GM12875 (cell line): ENCODE data around the gene WNT9B.
"Not testable (repeated sequence)": the region's sequence is repeated elsewhere in the genome, so short reads cannot be mapped to it uniquely, and the experiment has no call there.

Source experiments
- H3K4me3 ChIP-seq: one replicate; pipeline ENCODE4 v1.5.1; 2011; ENCODE audit warnings: low read depth, low read length, control low read depth
- TF ChIP-seq, protein P1 (sequence below): IDR thresholded peaks from 2 replicates; pipeline ENCODE4 v1.5.1; 2011; ENCODE audit warnings: low read depth, mild to moderate bottlenecking, control low read depth, inconsistent platforms, low read length, moderate library complexity, borderline replicate concordance; ENCODE audit not compliant: insufficient read depth

Gene WNT9B

DNA sequence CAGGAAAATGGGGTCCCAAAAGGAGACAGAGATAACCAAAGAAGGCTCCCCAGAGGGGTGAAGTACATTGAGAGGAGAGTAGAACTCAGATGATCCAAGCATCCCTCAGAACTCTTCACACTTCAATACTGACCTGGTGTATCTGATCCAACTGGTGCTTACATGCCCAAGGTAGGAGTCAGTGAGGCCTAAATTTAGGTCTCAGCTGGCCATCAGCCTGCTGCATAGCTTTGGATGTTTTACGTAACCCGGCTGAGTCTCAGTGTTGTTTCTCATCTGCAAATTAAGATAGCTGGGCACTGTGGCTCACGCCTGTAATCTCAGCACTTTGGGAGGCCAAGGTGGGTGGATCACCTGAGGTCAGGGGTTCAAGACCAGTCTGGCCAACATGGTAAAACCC lies 59.9 kb downstream of the WNT9B start:
- TF ChIP-seq, protein P1, sequence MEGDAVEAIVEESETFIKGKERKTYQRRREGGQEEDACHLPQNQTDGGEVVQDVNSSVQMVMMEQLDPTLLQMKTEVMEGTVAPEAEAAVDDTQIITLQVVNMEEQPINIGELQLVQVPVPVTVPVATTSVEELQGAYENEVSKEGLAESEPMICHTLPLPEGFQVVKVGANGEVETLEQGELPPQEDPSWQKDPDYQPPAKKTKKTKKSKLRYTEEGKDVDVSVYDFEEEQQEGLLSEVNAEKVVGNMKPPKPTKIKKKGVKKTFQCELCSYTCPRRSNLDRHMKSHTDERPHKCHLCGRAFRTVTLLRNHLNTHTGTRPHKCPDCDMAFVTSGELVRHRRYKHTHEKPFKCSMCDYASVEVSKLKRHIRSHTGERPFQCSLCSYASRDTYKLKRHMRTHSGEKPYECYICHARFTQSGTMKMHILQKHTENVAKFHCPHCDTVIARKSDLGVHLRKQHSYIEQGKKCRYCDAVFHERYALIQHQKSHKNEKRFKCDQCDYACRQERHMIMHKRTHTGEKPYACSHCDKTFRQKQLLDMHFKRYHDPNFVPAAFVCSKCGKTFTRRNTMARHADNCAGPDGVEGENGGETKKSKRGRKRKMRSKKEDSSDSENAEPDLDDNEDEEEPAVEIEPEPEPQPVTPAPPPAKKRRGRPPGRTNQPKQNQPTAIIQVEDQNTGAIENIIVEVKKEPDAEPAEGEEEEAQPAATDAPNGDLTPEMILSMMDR, result no peak
- no peak overlapping the region for H3K4me3 ChIP-seq

DNA sequence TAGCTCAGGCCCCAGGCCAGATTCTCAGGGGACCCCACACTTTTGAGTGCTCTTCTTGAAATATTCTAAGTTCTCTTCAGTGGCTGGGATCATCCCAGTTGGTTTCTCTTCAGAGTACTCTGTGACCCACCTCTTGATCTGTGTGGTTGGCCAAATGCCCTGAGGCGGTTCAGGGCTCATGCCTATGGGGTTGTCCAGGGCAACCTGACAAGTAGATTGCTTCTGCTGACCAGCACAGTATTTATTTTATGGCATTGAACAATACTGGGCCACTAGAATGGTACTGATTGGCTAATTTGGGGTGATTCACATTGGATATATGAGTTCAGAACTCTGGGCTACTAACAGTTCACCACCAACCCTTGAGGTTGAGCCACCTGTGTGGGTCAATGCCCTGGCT lies 64.2 kb downstream of the WNT9B start:
- no peak overlapping the region for H3K4me3 ChIP-seq
- TF ChIP-seq, protein P1, result no peak

DNA sequence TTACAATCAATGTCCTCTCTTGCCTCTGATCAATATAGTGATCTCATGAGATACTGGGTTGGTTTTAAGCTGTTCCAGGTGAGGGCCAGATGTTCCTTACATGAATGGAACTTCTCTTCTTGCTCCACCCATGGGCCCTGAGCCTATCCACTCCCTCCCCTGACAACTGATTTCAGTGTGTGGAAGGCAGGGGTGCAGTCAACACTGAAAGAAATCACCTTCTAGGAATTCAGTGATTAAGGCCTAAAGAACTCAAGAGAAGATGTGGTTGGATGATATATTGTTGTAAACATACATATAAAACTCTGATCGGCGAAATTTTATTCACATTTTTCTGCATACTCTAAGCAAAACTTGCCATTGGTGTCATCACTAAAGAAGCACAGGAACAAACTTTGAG lies 64.8 kb downstream of the WNT9B start:
- H3K4me3 ChIP-seq, result no peak overlapping the region
- TF ChIP-seq, protein P1, result no peak

DNA sequence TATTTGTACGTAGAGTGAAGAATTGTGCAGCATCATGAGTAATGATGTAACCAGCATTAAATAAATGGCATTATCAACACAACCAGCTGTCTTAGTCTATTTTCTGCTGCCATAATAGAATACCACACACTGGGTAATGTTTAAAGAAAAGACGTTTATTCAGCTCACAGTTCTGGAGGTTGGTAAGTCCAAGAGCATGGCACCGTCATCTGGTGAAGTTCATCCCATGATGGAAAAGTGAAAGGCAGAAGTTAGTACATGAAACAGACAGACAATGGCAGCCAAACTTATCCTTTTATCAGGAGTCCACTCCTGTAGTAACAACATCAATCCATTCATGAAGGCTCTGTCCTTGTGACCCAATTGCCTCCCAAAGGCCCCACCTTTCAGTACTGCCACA lies 65.2 kb downstream of the WNT9B start:
- TF ChIP-seq, protein P1, result no peak
- no peak overlapping the region for H3K4me3 ChIP-seq

DNA sequence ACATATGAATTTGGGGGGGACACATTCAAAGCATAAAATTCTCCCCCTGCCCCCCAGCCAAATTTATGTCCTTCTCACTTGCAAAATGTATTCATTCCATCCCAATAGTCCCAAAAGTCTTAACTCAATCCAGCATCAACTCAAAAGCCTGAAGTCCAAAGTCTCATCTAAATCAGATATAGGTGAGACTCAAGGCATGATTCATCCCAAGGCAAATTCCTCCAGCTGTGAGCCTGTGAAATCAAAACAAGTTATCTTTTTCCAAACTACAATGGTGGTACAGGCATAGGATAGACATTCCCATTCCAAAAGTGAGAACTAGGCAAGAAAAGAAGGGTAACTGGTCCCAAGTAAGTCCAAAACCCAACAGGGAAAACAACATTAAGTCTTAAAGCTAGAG lies 65.7 kb downstream of the WNT9B start:
- TF ChIP-seq, protein P1, result no peak
- H3K4me3 ChIP-seq, result no peak overlapping the region

DNA sequence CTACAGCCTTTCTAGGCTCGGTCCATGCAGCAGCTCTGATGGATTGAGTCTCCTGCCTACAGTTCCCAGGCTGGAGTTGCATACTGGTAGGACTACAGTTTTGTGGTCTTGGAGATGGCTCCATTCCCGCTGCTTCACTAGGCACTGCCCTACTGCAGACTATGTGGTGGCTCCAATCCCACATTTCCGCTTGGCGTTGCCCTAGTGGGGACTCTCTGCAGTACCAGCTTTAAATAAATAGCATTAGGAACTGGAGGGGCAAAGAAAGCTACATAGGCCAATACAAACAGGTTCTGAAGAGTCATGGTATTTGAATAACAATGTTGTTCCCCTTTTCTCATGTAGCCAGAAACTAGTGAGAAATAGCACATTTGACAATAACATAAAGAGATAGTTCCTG lies 66.1 kb downstream of the WNT9B start:
- no peak overlapping the region for H3K4me3 ChIP-seq

DNA sequence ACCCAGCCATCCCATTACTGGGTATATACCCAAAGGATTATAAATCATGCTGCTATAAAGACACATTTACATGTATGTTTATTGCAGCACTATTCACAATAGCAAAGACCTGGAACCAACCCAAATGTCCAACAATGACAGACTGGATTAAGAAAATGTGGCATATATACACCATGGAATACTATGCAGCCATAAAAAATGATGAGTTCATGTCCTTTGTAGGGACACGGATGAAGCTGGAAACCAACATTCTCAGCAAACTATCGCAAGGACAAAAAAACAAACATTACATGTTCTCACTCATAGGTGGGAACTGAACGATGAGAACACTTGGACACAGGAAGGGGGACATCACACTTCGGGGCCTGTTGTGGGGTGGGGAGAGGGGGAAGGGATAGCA lies 70.6 kb downstream of the WNT9B start:
- not testable (repeated sequence) for H3K4me3 ChIP-seq

More for the DNA sequence above, 66.1 kb downstream of the WNT9B start:
- TF ChIP-seq, protein P1, result no peak

DNA sequence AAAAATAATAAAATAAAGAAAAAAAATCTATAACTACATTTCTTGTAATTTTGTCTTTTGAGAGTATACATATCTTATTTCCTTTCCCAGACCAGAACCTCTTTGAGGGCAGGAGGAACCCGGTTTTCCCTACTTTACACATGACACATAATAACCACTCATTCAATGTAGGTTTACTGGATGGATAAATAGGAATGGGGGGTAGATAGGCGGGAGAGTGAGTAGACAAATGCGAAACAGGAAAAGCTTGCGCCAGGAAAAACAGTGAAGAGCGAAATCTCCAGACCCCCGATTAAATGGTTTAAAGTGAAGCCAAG lies 71.1 kb downstream of the WNT9B start:
- TF ChIP-seq, protein P1, result no peak
- peak overlapping the region; percentile 90 for H3K4me3 ChIP-seq
